Natural killer cell treated with Interleukin-12 subunit alpha and Interleukin-12 subunit beta and Interleukin-15 and Interleukin-18, amount 100 ng/mL, for 72 hours (primary cell): ENCODE results near the gene ROPN1. TPM values are rescaled to one million over a fixed set of nuclear protein-coding genes. Genes with fewer than 3 reads are reported as not detected.

Experiments used
- ATAC-seq, 2 donors: fragments of 150-1000 bp; cut with Tn5 transposase in 1 of 2; sonication (Bioruptor Pico), chemical (Tn5 transposase) in 1 of 2; 2 replicates each; pipeline ENCODE4 v1.10.0; 2021
- DNase-seq: peaks from one replicate; pipeline ENCODE4 v3.0.0; 2022; ENCODE audit warnings: low spot score
- H3K27ac Mint-ChIP-seq, 2 donors: 1 replicate in 1 of 2; 2 replicates in 1 of 2; pipeline ENCODE4 v1.8.0; 2022; ENCODE audit warnings: mixed read lengths in 2 of 2, mild to moderate bottlenecking in 1 of 2, moderate library complexity in 1 of 2
- H3K27me3 Mint-ChIP-seq, 2 donors: 1 replicate in 1 of 2; 2 replicates in 1 of 2; pipeline ENCODE4 v1.8.0; 2022; ENCODE audit warnings: mixed read lengths in 2 of 2
- H3K36me3 Mint-ChIP-seq: one replicate; pipeline ENCODE4 v1.8.0; 2022; ENCODE audit warnings: mixed read lengths
- H3K4me1 Mint-ChIP-seq, 2 donors: 1 replicate in 1 of 2; 2 replicates in 1 of 2; pipeline ENCODE4 v1.8.0; 2022; ENCODE audit warnings: low read depth in 2 of 2, mixed read lengths in 2 of 2, mild to moderate bottlenecking in 1 of 2
- H3K4me3 Mint-ChIP-seq: one replicate; pipeline ENCODE4 v1.8.0; 2022; ENCODE audit warnings: mixed read lengths
- H3K9me3 Mint-ChIP-seq: 2 replicates; pipeline ENCODE4 v1.8.0; 2022; ENCODE audit warnings: mixed read lengths
- total RNA-seq, 2 donors: library from RNA; stranded (reverse); gene quantifications; one replicate each; pipeline ENCODE4 v1.2.3, GENCODE V29; 2022

ROPN1 gene
- total RNA-seq, 2 donors from 2014 or later, result not detected

DNA sequence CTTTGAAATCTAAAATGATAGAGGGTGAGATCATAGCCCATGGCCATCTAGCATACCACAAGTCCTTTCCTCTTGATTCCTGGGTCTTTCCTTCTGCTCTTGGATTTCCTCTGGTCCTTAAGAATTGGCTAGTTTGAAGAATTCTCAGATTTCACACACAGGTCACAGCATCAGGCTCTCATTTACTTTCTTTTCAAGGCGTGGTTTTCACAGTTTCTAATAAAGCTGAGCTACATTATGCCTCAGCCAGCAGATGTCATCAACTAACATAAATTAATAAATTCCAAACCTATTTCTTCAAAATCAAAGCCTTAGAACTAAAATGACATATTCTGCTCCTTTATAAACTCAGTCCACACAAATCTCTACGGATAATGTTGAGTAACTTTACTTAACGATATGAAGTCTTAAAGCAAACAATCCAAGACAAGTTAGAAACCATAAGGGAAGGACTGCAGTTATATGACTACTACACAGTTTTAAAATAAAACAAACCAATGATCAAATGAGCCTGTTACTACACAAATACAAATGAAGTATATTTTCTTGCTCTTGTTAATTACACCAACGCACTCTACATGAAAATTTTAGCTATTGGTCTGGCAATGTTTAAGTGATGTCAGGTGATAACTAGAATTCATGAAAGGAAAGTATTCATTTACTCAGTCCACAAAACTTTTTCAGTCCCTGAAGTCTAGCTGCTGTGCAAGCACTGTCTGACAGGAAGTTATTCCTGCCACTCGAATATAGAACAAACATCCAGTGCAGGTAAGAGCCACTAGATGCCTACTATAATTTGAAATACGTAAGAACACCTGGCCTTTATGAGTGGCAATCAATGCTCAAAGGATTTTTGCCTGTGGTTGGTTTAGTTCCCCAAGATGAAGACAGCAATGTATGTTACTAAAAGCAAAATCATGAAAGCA lies 40.1 kb downstream of the ROPN1 start:
- no peaks in the 10 kb centered on the region for H3K4me1 Mint-ChIP-seq
- no peak overlapping the region for H3K27ac Mint-ChIP-seq
- H3K4me3 Mint-ChIP-seq, result no peak overlapping the region
- ATAC-seq (no peak), DNase-seq (no peak)
- H3K27me3 Mint-ChIP-seq, result no peaks in the 10 kb centered on the region
- H3K9me3 Mint-ChIP-seq, result no peaks in the 10 kb centered on the region
- H3K36me3 Mint-ChIP-seq, result peaks cover 22% of the 10 kb centered on the region

DNA sequence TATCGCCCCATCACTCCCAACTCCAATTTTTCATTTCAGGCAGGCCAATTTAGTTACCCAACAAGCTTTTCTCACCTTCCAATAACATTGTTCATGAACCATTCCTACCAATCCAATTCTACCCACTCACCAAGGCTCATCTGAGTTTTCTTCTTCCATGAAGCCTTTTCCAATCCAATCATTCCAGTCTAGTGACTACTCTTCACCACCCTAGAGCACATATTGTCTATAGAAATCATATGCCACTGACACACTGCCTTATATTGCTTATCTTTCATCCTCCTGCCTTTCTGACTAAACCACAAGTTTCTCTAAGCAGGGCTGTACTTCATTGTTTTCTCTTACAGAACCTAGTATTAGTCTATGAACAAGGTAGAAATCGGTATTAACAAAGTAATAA lies 42.3 kb downstream of the ROPN1 start:
- Mint-ChIP-seq H3K27me3 (no peaks in the 10 kb centered on the region), H3K4me3 (no peak overlapping the region), H3K27ac (no peak overlapping the region), H3K4me1 (no peaks in the 10 kb centered on the region), H3K36me3 (peaks cover 19% of the 10 kb centered on the region), H3K9me3 (no peaks in the 10 kb centered on the region)
- no peak for ATAC-seq
- DNase-seq, result no peak

DNA sequence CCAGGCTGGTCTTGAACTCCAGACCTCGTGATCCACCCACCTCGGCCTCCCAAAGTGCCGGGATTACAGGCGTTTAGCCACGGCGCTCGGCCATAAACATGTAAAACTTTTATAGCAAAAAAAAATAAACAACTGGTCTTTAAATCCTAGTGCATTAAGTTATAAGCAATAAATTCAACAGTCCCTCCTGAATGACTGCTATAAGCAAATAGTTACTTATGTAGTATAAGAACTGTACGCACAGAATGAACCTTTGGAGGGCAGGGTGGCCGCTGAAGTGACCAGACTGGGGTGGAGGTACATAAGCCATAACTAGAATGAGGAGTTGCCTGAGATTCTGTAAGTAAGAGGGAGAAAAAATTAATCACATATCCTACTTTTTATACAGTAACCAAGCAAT lies 43.5 kb downstream of the ROPN1 start:
- no peak overlapping the region for H3K27ac Mint-ChIP-seq
- H3K36me3 Mint-ChIP-seq, result peaks cover 30% of the 10 kb centered on the region
- no peaks in the 10 kb centered on the region for H3K4me1 Mint-ChIP-seq
- DNase-seq, result no peak
- no peaks in the 10 kb centered on the region for H3K27me3 Mint-ChIP-seq
- no peak for ATAC-seq
- H3K4me3 Mint-ChIP-seq, result no peak overlapping the region
- no peaks in the 10 kb centered on the region for H3K9me3 Mint-ChIP-seq

DNA sequence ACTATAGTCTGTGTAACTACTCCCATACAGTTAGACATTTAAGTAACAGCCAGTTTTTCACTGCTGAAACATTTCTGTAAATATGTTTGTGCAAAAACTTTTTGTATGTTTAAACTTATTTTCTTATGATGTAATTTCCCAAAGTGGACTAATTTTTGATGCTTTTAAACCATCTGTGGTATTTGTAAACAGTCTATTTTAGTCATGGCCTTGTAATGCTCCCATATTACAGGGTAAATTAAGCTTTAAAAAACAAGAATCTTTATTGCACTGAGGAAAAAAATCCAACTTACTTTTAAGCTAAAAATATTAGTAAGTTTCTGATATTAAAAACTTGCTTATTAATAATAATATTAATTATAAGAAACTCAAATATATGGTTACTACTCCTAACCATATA lies 44.4 kb downstream of the ROPN1 start:
- Mint-ChIP-seq H3K27ac (no peak overlapping the region), H3K4me3 (no peak overlapping the region), H3K4me1 (no peaks in the 10 kb centered on the region), H3K27me3 (no peaks in the 10 kb centered on the region), H3K36me3 (peaks cover 34% of the 10 kb centered on the region), H3K9me3 (no peaks in the 10 kb centered on the region)
- DNase-seq (no peak), ATAC-seq (no peak)

DNA sequence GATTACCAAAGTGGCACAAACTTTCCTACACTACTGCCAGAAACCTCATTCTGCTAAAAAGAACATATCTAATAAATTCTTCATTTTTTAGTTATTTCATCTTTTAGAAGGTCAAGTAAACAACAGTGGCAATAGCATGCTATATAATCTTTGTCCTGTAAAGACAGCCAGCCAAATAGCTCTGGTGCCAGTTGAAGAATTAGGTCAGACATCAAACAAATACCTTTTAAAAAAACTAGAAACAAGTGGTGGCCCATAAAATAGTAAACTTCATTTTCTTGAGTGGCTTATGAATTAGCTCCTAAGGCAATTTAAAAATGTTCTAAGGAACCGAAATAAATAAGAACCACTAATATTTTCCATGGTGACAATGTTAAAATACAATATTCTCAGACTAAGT lies 50.4 kb downstream of the ROPN1 start:
- no peak overlapping the region for H3K27ac Mint-ChIP-seq
- H3K36me3 Mint-ChIP-seq, result peaks cover 25% of the 10 kb centered on the region
- no peaks in the 10 kb centered on the region for H3K4me1 Mint-ChIP-seq
- ATAC-seq (no peak), DNase-seq (no peak)
- H3K27me3 Mint-ChIP-seq, result no peaks in the 10 kb centered on the region
- H3K4me3 Mint-ChIP-seq, result no peak overlapping the region
- no peaks in the 10 kb centered on the region for H3K9me3 Mint-ChIP-seq

DNA sequence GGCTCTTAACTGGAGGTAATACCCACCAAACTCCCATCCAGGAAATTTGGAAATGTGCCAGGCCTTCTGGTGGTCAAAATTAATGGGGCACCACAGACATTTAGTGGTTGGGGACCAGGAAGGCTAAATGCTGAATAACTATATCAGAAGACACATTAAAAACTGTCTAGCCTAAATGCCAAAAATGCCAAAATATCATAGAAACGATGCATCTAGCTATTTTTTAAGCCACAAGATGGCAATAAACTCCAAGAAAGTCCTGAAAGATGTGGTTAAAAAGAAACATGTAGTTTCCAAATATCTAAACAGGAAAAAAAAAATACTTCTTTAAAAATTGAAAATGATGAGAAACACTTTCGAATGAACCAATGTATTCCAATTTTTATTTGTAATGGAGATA lies 50.8 kb downstream of the ROPN1 start:
- Mint-ChIP-seq H3K4me3 (no peak overlapping the region), H3K4me1 (no peaks in the 10 kb centered on the region), H3K27ac (no peak overlapping the region), H3K27me3 (no peaks in the 10 kb centered on the region), H3K9me3 (no peaks in the 10 kb centered on the region), H3K36me3 (peaks cover 25% of the 10 kb centered on the region)
- ATAC-seq (no peak), DNase-seq (no peak)

DNA sequence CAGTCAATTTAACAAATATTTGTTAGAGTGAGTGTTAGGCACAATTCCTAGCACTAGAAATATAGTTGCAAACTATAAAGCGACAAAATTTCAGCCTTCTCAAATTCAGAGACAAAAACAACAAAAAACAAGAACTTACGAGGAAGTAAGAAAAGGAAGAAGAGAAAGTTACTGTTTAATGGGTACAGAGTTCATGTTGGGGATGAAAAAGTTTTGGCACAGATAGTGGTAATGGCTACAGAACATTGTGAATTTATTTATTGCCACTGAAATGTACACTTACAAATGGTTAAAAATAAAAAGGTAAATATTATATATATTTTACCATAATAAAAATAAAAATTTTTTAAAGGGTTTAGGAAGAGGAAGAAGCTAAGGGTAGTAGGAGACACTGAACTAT lies 52.2 kb downstream of the ROPN1 start:
- Mint-ChIP-seq H3K4me3 (no peak overlapping the region), H3K27me3 (no peaks in the 10 kb centered on the region), H3K36me3 (peaks cover 25% of the 10 kb centered on the region), H3K27ac (no peak overlapping the region), H3K4me1 (no peaks in the 10 kb centered on the region), H3K9me3 (no peaks in the 10 kb centered on the region)
- no peak for ATAC-seq
- no peak for DNase-seq

DNA sequence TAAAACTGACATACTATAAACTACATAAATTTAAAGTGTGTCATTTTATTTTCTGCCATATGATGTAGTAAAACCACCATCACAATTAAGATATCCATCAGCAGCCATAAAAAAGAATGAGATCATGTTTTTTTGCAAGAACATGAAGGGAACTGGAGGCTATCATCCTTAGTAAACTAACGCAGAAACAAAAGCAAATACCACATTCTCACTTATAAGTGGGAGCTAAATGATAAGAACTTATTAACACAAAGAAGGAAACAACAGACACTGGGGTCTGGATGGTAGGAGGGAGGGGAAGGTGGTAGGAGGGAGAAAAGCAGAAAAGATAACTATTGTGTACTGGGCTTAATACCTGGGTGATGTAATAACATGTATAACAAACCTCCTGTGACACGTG lies 55.5 kb downstream of the ROPN1 start:
- no peak overlapping the region for H3K4me3 Mint-ChIP-seq
- H3K36me3 Mint-ChIP-seq, result peaks cover 23% of the 10 kb centered on the region
- DNase-seq, result no peak
- H3K27ac Mint-ChIP-seq, result no peak overlapping the region
- H3K4me1 Mint-ChIP-seq, result no peaks in the 10 kb centered on the region
- ATAC-seq, result no peak
- no peaks in the 10 kb centered on the region for H3K27me3 Mint-ChIP-seq
- H3K9me3 Mint-ChIP-seq, result no peaks in the 10 kb centered on the region

DNA sequence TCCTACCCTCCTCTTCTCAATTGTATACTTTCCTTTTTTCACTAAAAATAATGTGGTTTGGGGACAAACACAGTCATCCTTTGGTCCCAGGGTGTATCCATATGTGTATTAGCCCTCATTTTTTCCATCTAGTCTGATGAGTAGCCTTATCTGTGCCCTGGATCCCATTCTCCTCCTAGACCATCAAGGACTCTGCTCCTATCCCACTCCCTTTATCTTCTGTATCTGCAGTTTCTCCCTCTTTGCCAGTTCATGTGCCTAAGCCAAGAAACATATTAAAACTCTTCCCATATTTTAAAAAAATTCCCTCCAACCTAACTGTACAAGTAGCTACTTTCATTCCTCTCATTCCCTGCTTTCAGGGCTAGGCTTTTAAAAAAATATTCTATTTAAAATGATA lies 56.1 kb downstream of the ROPN1 start:
- no peaks in the 10 kb centered on the region for H3K4me1 Mint-ChIP-seq
- no peak overlapping the region for H3K27ac Mint-ChIP-seq
- no peak for DNase-seq
- no peak for ATAC-seq
- no peaks in the 10 kb centered on the region for H3K27me3 Mint-ChIP-seq
- no peak overlapping the region for H3K4me3 Mint-ChIP-seq
- H3K36me3 Mint-ChIP-seq, result peaks cover 23% of the 10 kb centered on the region
- H3K9me3 Mint-ChIP-seq, result no peaks in the 10 kb centered on the region

DNA sequence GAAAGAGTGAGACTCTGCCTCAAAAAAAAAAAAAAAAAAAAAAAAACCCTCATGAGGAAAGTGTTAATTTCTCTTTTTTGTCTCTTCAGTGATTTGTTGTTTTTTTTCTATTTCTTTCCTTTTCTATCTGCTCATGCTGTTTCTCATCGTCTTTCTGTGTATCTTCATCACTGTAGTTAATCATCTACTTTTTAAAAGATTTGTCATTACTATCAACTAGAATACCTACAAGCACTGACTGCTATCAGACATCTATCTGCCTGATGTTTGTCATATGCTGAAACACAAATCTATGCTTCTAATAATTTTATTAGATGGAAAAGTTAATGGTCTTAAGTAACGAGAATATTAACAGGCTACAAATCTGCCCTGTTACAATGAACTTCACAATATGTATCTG lies 57.7 kb downstream of the ROPN1 start:
- Mint-ChIP-seq H3K9me3 (no peaks in the 10 kb centered on the region), H3K36me3 (peaks cover 16% of the 10 kb centered on the region), H3K27me3 (no peaks in the 10 kb centered on the region), H3K27ac (no peak overlapping the region), H3K4me1 (no peaks in the 10 kb centered on the region), H3K4me3 (no peak overlapping the region)
- DNase-seq, result no peak
- ATAC-seq, result no peak

DNA sequence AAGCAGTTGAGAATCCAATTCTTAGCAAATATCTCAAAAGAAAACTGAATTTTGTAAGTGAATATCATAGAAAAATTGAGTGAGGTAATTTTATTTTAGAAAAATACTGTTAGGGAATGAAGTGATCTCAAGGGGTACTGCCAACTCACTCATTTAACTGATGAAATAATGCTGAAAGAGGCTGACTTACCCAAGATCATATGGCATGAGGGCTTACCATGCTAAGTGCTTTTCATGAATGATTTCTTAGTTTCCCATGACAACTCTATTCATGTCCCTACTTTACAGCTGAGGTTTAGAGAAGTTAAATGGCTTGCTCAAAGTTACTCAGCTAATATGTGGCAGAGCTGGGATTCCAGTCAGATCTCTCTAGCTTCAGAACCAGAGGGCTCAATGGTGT lies 61.5 kb downstream of the ROPN1 start:
- H3K4me1 Mint-ChIP-seq, result no peaks in the 10 kb centered on the region
- no peak overlapping the region for H3K27ac Mint-ChIP-seq
- peaks cover 16% of the 10 kb centered on the region for H3K36me3 Mint-ChIP-seq
- no peaks in the 10 kb centered on the region for H3K9me3 Mint-ChIP-seq
- H3K27me3 Mint-ChIP-seq, result no peaks in the 10 kb centered on the region
- ATAC-seq (no peak), DNase-seq (no peak)
- H3K4me3 Mint-ChIP-seq, result no peak overlapping the region

DNA sequence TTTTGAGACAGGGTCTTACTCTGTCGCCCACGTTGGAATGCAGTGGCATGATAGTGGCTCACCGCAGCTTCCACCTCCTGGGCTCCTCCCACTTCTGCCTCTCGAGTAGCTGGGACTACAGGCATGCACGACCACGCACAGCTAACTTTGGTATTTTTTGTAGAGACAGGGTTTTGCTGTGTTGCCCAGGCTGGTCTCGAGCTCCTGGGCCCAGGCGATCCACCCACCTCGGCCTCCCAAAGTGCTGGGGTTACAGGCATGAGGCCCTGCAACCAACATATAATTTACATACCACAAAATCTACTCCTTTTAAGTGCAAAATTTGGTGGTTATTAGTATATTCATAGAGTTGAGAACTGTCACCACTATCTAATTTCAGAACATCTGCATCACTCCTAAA lies 62.6 kb downstream of the ROPN1 start:
- Mint-ChIP-seq H3K36me3 (peaks cover 25% of the 10 kb centered on the region), H3K4me1 (no peaks in the 10 kb centered on the region), H3K27ac (no peak overlapping the region), H3K4me3 (no peak overlapping the region), H3K9me3 (peaks cover under 1% of the 10 kb centered on the region), H3K27me3 (no peaks in the 10 kb centered on the region)
- DNase-seq (no peak), ATAC-seq (no peak)

DNA sequence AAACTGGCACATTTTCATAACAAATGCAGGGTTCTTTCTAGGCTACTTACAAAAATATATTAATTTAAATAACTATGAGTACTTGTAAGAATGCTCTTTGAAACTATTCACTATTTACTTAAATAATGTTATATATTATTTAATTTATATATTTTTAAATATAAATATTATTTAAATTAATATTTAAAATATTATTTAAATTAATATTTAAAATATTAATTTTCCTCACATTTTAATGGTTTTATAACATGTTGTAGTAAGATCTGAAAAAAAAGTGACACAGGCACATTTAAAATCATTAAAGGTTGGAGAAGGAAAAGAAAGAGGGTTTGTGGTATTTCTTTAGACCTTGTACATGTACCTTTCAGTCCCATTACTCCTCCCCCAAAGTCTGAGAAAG lies 65.5 kb downstream of the ROPN1 start:
- peaks cover 44% of the 10 kb centered on the region for H3K36me3 Mint-ChIP-seq
- no peak for ATAC-seq
- H3K27me3 Mint-ChIP-seq, result no peaks in the 10 kb centered on the region
- H3K4me3 Mint-ChIP-seq, result no peak overlapping the region
- H3K9me3 Mint-ChIP-seq, result peaks cover 19% of the 10 kb centered on the region
- no peaks in the 10 kb centered on the region for H3K4me1 Mint-ChIP-seq
- DNase-seq, result no peak
- no peak overlapping the region for H3K27ac Mint-ChIP-seq

DNA sequence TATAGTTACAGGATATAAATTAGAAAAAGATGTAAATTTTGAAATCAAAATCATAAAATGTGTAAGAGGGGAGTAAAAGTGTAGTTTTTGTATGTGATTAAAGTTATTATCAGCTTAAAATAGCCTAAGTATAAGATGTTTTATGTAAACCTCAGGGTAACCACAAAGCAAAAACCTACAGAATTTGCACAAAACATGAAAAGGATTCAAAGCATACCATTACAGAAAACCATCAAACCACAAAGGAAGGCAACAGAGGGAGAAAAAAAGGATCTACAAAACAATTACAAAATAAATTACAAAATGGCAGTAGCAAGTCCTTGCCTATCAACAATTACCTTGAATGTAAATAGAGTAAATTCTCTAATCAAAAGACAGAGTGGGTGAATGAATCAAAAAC lies 71.1 kb downstream of the ROPN1 start:
- H3K4me3 Mint-ChIP-seq, result no peak overlapping the region
- no peaks in the 10 kb centered on the region for H3K4me1 Mint-ChIP-seq
- peaks cover 28% of the 10 kb centered on the region for H3K9me3 Mint-ChIP-seq
- ATAC-seq (no peak), DNase-seq (no peak)
- H3K27me3 Mint-ChIP-seq, result no peaks in the 10 kb centered on the region
- no peak overlapping the region for H3K27ac Mint-ChIP-seq
- peaks cover 61% of the 10 kb centered on the region for H3K36me3 Mint-ChIP-seq

DNA sequence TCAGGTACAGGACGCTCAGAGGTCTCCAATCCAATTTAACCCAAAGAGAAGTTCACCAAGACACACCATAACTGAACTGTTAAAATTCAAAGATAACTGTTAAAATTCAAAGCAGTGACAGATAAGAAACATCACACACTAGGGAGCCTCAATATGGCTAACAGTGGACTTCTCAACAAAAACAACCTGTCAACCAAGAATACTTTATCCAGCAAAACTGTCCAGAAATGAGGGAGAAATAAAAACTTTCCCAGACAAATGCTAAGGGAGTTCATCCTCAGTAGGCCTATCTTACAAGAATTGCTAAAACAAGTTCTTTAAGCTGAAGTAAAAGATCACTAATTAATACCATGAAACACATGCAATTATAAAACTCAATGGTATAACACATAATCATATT lies 71.5 kb downstream of the ROPN1 start:
- no peak for ATAC-seq
- H3K27me3 Mint-ChIP-seq, result no peaks in the 10 kb centered on the region
- H3K27ac Mint-ChIP-seq, result no peak overlapping the region
- no peak overlapping the region for H3K4me3 Mint-ChIP-seq
- H3K9me3 Mint-ChIP-seq, result peaks cover 28% of the 10 kb centered on the region
- H3K36me3 Mint-ChIP-seq, result peaks cover 60% of the 10 kb centered on the region
- no peak for DNase-seq
- no peaks in the 10 kb centered on the region for H3K4me1 Mint-ChIP-seq
